SKM-1 (cell line): ENCODE measurements around the gene TMEM184A.

Source experiments
- DNase-seq: peaks from one replicate; lab custom pipeline; 2025; ENCODE audit not compliant: unreplicated experiment; lab: John Stamatoyannopoulos, UW

Gene TMEM184A

DNA sequence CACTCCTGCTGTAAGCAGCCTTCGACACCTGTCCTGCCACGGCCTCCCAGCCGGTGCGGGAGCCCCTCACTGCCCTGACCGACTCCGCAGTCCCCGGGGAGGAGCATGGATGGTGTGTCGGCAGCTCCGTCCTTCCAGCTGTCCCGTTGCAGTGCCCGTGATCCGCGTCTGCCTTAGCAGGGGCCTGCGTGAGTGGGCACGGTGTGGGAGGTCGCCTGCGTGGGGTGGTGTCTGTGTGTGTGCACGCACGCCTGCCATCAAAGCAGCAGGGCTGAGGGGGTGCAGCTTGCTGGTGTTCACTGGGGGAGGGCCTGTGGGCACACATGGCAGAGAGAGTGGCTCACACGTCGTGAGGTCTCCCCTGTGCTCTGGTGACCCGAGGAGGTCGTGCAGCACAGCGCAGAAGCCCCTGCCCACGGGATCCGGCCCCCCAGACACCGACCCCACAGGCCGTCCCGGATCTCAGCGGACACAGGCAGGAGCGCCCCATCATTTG lies 15.2 kb downstream of the TMEM184A start:
- DNase-seq = no peak

DNA sequence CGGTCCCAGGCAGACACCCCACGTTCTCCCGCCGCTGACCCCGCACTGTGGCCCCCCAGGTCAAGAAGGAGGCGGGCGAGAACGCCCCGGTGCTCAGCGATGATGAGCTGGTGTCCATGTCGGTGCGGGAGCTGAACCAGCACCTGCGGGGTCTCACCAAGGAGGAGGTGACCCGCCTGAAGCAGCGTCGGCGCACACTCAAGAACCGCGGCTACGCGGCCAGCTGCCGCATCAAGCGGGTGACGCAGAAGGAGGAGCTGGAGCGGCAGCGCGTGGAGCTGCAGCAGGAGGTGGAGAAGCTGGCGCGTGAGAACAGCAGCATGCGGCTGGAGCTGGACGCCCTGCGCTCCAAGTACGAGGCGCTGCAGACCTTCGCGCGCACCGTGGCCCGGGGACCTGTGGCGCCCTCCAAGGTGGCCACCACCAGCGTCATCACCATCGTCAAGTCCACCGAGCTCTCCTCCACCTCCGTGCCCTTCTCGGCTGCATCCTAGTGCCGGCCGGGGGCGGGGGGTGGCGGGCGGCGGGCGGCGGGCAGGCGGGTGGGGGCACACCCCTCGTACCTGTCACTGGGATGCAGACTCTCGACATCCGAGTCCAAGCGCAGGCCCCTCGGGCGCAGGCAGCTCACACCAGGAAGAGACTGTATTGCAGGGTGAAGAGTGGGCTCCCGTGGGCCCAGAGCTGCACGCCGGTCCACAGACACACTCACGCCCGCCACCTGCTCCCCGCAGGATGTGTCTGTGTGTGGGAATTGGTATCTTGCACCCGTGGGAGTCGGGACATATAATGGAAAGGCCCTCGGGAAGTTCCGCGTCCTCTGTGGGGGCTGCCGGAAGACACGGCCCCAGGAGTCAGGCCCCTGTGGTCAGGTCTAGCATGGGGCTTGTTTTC lies 15.9 kb downstream of the TMEM184A start:
- no peak for DNase-seq

DNA sequence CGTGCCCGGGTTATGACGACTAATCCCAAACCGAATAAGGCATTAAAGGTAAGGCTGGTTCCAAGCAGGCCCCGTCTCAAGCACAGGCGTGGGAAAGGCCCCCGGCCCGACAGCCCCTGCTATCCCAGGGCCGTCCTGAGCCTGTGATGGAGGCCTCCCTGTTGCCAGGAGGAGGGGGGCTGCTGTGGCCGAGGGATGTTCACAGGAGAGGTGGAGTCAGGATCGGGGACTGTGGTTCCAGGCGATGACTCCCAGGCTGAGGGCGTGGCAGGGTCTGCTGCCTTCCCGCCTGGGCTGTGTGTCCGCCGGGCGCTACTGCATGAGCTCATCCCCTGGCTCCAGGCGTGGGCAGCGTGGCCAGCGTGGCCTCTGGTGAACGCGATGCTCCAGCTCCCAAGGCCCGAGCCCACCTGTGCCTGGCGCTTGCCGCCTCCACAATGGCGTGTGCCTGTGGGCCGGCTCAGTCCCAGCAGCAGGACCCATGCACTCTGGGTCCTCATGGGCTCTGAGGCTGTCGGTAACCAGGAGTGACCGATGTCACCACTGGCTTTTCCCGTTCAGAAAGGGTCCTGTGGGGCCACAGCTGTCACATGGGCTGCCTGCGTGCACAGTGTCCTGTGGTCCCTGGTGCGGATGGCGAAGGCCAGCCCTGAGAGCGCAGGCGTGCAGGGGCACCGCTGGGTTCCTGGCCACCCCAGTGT lies 16.7 kb downstream of the TMEM184A start:
- DNase-seq = no peak

DNA sequence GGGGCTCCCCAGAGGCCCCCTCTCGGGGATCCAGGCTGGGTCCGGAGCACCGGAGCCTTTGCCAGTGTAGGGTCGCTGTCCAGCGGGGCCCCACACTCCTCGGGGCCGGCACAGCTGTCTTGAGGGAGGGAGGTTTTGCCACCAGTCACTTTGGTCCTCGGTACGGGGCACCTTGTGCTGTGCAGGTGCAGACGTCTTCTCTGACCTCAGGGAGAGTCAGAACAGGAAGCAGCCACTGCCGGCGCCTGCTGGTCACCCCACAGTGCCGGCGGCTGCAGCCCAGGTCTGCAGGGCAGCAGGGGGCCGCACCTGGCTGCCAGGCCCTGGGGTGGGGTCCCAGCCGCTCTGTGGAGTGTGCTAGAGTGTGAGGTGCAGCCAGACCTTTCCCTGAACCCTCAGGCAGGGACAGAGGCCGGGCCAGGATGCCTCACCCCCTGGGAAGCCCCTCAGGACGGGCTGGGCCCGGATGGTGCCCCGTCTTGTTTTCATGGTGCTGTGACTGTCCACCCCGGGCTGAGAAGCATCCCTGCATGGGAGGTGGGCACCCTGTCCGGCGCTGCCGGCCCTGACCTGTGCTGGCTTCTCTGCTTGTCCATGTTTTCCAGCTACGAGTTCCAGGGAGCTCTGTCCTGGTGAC lies 17.3 kb downstream of the TMEM184A start:
- DNase-seq = no peak

DNA sequence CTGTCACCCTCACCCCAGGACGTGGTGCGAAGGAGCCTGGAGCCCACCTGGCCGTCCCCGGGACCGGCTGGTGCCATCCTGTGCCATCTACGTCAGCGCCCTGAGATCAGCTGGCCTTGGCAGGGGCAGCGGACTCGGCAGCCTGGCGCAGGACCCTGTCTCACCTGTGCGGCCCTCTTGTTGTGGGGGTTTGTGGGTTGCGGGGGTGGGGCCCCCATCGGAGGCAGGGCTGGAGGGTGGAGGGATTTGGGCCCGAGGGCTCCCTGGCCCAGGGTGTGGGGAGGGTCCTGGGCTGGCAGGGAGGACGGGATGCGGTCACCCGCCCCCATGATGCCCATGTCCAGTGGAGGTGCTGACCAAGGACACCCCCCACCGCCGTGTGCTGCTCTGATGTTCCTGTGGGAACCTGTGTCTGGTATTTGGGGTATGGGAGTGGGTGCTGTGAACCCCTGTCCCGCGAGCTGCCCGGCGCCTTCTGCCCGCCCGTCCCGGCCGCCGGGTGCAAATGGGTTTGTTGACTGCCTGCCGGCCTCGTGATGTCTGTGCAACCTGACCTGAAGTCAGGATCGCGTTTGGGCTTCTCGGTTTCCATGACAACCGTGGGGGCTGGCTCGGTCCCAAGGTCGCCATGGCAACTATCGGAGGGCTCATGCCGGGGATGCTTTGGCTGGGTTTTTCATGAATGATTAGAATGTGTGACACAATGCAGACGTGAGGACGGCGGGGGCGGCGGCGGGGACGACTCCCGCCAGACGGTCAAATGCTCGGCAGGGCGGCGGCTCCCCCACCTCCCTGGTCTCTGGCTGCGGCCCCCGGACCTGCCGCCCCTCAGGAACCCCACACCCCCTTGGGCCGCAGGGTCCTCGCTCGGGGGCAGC lies 18.2 kb downstream of the TMEM184A start:
- no peak for DNase-seq

DNA sequence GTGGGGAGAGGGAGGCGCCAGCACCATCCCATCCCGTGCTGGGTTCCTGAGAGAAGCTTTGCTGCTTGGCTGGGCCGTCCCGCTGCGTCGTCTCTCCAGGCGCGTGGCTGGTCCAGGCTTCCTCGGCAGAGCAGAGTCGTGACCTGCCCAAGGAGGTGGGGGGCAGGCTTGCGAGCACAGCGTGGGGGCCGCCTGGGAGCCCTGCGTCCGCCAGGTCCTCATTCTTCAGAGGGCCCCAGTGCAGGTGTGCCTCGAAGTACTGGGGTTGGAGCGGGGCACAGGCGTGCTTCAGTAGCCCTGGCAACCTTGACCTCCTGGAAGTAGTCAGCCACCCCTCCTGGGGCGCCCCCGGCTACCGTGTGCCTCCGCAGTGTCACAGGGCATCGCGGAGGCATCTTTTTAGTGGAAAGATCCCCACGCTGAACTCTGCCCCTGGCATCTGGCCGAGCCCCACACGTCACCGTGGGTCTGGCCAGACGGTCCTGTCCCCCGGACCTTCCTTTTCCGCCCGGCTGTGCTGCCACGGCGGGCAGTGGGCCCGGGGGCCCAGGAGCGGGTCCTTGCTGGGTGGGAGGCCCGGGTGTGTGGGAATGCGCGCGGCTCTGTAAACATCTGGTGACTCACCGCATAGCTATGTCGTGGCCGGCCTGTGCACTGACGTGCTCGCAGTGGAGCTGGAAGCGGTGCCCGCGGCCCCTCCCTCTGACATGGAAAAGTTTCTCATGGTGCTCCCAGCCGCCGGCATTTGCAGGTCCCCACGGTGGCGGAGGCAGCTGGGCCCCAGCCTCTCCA lies 19.1 kb downstream of the TMEM184A start:
- no peak for DNase-seq

DNA sequence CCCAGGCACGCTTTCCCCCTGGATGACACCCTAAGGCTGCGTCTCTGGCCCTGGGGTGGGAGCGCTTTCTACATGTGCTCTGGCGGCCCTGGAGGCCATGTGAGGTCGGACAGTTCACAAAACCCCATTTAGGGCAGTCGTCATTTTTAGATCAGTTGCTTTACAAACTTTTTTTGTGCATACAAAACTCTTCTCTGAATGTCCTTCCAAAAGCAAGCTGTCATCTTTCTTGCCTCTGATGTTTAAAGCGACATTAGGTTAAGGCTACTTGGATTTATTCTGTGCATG lies 19.6 kb downstream of the TMEM184A start:
- DNase-seq = no peak

DNA sequence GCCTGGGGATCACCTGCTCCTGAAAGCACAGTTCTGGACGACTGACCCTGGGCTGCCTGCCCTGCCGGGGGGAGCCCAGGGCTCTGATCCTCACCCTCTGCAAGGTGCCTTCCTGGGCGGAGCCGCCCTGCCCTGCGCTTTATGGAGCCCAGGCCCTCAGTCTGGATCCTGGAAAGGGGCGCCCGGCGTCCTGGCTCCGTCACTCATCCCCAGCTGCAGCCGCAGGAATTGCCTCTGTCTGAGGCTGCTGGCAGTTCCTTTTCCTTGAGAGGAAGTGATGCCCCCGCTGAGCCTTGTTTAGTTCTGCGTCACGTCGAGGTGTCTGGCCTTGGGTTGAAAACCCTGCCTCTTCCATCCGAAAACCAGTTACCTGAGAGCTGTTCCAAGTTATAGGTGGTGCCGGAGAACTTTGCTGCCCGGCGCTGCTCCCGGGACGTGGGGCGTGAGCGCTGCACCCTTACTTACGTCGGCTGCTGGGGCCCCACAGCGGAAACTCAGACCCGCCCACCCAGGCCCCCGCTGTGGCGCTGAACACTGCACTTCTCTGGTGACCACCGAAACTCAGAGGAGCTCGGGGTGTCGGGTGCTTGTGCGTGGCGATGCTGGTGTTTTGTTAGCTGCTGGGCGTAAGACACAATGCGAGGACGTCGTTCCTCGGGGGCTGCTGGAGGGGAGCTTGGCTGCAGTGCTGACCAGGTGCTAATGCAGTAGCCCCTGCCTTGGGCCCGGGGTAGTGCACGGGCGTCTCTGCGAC lies 20.1 kb downstream of the TMEM184A start:
- no peak for DNase-seq

DNA sequence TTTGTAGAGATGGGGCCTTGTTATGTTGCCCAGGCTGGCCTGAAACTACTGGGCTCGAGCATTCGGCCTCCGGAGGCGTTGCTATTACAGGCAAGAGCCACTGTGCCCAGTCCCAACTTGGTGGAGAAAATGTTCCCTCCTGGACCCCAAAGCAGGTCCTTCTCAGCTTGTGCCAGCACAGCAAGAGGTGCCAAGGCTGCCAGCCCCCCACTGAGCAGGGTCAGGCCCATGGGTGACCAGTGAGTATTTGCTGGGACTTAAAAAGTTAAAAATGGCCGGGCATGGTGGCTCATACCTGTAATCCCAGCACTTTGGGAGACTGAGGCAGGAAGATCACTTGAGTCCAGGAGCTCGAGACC lies 20.9 kb downstream of the TMEM184A start:
- DNase-seq = no peak

DNA sequence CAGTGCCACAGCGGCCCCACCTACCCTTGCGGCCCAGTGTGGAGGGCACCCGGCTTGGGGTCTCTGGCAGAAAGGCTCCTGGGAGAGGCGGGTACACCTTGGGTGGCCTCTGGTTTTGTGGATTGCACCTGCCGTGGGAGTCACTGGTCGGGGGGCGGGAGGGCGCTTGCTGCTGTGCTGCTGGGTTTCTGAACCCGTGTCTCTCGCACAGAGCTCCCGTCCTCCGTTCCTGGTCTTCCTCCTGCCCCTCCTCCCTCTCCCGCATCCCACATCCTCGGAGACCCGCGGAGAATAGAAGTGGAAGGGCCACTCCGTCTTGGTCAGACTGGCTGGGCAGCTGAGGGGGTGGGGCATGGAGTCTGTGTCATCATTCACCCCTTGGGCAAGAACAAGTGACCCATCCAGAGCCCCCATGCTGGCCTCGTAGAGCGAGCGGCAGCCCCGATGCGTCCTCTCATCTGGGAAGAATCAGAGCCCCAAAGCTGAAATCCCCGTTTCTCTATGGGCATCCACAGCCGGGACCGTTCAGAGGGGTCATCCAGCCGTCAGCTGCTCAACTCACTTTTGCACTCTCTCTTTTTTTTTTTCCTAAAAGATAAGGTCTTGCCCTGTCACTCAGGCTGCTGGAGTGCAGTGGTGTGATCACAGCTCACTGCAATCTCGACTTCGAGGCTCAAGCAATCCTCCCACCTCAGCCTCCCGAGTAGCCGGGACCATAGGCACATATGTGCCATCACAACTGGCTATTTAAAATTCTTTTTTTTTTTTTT lies 21.5 kb downstream of the TMEM184A start:
- DNase-seq = no peak

DNA sequence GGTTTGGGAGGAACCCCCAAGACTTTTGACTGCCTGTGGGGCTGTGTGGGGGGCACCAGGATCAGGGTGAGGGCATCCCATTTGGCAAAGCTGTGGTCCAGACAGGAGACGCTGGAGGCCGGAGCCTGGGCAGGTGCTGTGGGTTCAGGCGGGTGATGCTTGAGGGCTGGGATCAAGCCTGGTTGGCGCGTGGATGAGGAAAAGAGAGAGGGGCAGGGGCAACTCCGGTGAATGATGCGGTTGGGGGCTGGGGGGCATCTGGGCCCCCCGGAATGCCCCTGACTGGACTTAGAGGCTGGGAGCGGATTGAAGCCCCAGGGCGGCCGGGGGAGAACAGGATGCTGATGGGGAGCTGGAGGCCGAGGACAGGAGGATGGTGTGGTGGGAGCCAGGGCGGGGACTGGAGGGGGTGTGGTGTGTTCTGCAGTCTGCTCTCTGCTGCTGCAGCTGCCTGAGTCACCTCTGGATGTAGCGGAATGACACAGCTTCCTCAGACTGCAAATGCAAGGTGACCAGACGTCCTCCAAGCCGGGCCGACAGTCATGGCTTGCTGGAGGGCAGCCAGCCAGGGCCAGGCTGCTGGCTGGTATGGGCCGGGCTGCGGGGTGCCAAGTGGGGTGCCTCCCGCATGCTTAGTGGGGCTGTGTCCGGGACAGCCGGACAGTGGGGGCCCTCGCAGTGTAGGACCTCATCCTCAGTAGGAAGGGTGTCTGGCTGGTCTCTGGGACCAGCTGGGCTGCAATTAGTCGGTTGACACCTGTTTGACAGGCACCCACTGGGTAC lies 22.3 kb downstream of the TMEM184A start:
- DNase-seq = no peak

DNA sequence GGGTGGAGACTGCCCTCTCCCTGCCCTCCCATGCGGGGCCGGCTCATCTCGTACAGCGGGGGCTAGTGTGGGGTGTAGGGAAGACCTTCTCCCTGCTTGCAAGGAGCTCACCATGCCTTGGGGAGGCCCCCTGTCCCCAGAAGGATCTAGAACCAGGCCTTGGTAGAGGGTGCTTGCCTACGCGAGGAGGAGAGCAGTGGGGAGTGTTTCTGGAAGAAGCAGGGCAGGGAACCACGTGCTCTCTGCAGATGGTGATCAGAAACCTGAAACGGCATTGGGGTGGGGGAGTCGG lies 22.8 kb downstream of the TMEM184A start:
- DNase-seq = no peak

DNA sequence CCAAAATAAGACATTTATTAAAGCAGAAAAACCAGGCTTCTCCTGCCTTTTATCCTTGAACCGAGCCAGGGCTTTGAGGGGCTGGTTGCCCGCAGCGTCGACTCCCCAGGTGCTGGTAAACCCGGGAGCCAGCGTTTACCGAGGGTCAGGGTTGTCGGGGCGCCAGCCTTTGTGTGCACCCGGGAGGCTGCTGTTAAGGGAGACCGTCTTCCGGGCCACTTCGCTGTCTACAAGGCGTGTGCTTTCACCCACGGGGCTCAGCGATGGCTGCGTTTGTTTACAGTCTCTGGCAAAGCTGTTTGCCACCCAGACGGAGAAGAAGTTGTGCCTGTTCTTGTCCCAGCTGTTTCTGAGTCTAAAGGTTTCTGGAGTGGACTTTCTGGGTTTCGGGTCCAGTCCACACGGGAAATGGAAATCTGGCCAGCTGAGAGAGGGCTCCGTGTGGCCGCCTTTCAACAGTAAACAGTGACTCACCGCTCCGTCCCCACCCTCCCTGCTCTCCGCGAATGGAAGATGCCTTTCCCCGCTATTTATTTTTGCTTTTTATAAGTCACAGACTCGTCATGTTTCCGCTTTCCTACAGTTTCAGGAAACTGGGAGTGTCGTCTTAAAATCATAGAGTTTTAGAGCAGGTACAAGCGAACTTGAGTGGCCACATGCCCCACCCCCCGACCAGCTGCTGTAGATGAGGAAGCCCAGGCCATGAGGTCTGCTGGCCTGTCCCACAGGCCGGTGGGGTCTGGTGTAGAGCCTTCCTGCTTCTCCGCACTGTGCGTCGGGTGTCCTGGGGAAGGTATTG lies 23.4 kb downstream of the TMEM184A start:
- no peak for DNase-seq

DNA sequence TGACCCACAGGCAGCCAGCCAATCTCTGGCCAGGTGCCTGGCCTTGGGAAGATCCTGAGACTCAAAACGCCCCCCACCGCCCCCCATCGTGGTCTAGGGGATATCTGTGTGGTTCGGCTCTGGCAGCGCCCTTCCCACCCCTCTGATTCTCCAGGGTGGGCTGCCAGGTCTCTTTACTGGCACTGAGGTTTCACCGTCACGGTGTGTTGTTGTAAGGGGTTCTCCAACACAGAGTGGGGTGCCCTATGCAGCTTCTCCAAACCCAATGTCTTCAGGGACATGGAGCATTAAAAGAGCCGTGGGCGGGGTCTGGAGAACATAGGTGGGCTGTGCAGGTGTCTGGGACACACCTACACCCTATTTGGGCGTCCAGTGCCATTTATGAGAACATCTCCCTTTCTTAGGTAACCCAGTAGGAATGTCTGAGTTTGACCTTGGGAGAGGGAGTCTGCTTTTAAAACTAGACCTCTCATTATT lies 24.0 kb downstream of the TMEM184A start:
- DNase-seq = no peak

DNA sequence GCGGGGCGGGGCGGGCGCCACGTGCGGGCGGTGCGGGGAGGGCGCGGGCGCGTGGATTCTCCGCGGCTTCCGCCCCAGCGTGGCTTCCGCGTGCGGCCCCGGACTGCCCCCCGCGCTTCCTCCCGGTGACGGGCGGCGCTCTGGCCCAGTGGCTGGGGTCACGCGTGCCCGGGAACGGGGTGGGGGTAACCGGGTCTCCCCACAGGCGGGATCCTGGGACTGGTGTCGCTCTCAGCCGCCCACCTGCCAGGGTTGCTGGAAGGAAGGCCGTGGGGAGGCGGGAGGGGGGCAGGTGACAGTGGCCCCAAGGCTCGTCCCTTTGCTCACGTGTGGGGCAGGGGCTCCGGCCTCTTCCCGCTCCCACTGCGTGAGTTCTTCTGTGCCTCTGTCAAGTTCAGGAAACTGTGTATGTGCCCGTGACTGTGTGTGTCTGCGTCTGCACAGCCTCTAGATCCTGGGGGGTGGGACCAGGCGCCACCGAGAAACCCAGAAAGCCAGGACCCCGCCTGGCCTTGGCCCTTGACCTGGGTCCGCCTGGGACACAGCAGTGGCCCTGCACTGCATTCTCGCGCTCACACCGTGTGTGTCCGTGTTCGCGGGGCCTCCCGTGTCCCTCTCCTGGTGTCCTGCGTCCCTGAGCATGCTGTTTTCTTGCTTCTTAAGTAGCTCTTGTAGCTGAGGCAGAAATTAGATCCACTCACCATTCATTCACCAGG lies 24.6 kb downstream of the TMEM184A start:
- DNase-seq = no peak

DNA sequence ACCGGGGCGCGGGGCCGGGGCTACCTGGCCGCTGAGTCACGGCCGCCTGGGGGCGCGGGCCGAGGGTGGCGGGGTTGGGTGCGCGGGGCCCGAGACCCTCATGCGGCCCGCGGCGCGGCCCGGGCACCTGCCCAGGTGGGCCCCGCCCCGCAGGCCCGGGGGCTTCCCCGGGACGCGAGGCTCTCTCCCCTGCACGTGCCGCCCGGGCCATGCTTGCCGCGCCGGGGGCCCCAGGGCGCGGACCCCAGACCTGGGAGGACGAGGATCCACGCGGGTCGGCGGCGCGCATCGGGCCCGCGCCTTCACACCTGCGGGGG lies 25.1 kb downstream of the TMEM184A start:
- DNase-seq = no peak
